ENCODE results near the gene TNFSF8. TPM values are rescaled to one million over a fixed set of nuclear protein-coding genes. Genes with fewer than 3 reads are reported as not detected.

Gene TNFSF8
- total RNA-seq, 4 donors from 2014 or later, result 0.29 to 0.76 TPM; not detected in 2

DNA sequence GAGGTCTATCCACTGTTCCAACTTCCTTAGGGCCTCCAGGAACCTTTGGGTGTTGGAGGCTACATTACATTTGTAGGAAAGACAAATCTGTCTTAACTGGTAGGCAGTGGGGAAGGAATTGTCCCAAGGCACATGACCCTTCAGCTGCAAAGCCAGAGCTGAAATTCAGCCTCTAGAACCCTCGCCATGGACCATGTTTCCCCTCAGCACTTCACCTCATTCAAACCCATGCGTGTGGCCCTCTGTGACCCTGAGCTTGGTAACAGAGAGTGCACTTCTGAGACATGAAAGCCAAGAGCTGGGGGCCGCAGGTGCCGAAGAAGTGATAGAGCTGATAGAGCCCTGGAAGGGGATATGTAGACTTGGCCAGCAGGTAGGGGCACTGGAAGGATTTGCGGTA is 17.2 kb downstream of the TNFSF8 start:
- ATAC-seq, result no peak
- Histone ChIP-seq H3K36me3 (no peaks in the 10 kb centered on the region), H3K9me3 (no peaks in the 10 kb centered on the region), H3K4me1 (no peaks in the 10 kb centered on the region), H3K27ac (no peak overlapping the region), H3K4me3 (no peak overlapping the region), H3K27me3 (no peaks in the 10 kb centered on the region)
- TF ChIP-seq POLR2A (IDR thresholded peaks at IDR 0.05), result no peak
- TF ChIP-seq, protein P1, sequence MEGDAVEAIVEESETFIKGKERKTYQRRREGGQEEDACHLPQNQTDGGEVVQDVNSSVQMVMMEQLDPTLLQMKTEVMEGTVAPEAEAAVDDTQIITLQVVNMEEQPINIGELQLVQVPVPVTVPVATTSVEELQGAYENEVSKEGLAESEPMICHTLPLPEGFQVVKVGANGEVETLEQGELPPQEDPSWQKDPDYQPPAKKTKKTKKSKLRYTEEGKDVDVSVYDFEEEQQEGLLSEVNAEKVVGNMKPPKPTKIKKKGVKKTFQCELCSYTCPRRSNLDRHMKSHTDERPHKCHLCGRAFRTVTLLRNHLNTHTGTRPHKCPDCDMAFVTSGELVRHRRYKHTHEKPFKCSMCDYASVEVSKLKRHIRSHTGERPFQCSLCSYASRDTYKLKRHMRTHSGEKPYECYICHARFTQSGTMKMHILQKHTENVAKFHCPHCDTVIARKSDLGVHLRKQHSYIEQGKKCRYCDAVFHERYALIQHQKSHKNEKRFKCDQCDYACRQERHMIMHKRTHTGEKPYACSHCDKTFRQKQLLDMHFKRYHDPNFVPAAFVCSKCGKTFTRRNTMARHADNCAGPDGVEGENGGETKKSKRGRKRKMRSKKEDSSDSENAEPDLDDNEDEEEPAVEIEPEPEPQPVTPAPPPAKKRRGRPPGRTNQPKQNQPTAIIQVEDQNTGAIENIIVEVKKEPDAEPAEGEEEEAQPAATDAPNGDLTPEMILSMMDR (IDR thresholded peaks at IDR 0.05 in 4 of 5, conservative IDR thresholded peaks at IDR 0.05 in 1 of 5), result no peak
- intact Hi-C loops (cut with DNase I; ENCODE audit: low total_unique reads) (loop anchor here (10.0 kb wide), 1 partner anchor 508 kb away; no protein-coding TSS in a partner anchor), in situ Hi-C loops (cut with MboI; ENCODE audit: low sequenced_read_pairs in 4 of 4) (loop anchor here in 1 of 4 donors (5.0 to 25.0 kb wide), 3 partner anchors 171 to 599 kb away; no protein-coding TSS in a partner anchor)
- DNase-seq, result no peak

DNA sequence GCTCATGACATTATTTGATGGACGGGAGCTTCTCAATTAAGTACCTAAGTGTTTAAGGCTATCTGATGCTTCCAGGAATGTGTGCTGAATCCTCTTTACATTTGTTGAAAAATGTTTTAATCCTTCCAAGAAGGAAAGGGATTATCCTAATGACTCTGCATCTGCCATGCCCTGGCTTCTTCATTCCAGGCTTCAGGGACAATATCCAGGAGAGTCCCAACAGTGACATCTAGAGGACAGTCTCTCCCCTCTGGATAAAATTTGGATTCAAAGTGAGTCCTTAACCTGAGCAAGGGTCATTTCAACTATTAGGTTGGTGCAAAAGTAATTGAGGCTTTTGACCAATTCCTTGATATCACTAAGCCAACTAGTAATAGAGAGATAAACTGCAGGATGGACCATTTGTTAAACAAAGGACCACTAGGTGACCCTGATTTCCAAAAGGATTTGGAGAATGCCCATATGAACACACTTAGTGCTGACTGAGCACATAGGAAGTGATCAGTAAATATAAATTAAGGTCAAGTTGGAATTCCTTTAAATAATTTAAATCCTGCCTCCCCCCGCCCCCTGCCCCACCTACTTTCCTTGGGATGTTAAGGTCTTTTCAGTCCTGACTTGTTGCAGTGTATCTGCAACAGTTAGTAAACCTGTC is 19.1 kb downstream of the TNFSF8 start:
- no peak overlapping the region for H3K27ac ChIP-seq
- no peak overlapping the region for H3K4me3 ChIP-seq
- no peaks in the 10 kb centered on the region for H3K36me3 ChIP-seq
- H3K4me1 ChIP-seq, result no peaks in the 10 kb centered on the region
- ATAC-seq, result no peak
- no peaks in the 10 kb centered on the region for H3K27me3 ChIP-seq
- no peaks in the 10 kb centered on the region for H3K9me3 ChIP-seq
- intact Hi-C loops (cut with DNase I; ENCODE audit: low total_unique reads) (loop anchor here (1.0 to 10.0 kb wide), 2 partner anchors 172 to 506 kb away; no protein-coding TSS in a partner anchor), in situ Hi-C loops (cut with MboI; ENCODE audit: low sequenced_read_pairs in 4 of 4) (loop anchor here in 1 of 4 donors (5.0 to 25.0 kb wide), 3 partner anchors 169 to 601 kb away; no protein-coding TSS in a partner anchor)
- DNase-seq, result no peak
- TF ChIP-seq, protein P1 (IDR thresholded peaks at IDR 0.05 in 4 of 5, conservative IDR thresholded peaks at IDR 0.05 in 1 of 5), result peak in 4 of 5 experiments; percentile 24 to 62 (median 51)
- no peak for TF ChIP-seq POLR2A (IDR thresholded peaks at IDR 0.05)

DNA sequence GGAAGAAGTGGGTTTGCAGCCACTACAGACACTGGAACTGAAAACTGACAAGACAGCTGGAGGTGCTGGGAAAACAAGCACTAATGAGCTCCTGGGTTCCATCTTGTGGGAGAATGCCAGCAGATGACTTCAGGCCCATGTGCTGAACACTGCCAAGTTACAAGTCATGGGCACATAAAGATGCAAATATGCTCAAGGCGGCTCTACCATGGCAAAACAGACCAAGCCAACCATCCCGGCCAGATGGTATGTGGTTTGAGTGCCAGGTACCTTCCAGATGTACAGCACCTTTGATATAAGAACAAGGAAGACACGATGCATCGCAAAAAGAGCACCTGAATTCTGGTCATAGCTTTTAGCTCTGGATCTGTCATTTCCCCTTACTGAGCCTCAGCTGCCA is 19.9 kb downstream of the TNFSF8 start:
- Histone ChIP-seq H3K36me3 (no peaks in the 10 kb centered on the region), H3K27ac (no peak overlapping the region), H3K4me3 (no peak overlapping the region), H3K27me3 (no peaks in the 10 kb centered on the region), H3K4me1 (no peaks in the 10 kb centered on the region), H3K9me3 (no peaks in the 10 kb centered on the region)
- TF ChIP-seq POLR2A (IDR thresholded peaks at IDR 0.05), result no peak
- TF ChIP-seq, protein P1 (IDR thresholded peaks at IDR 0.05 in 4 of 5, conservative IDR thresholded peaks at IDR 0.05 in 1 of 5), result no peak
- DNase-seq (no peak), ATAC-seq (no peak)
- in situ Hi-C loops (cut with MboI; ENCODE audit: low sequenced_read_pairs in 4 of 4) (loop anchor here in 1 of 4 donors (5.0 to 25.0 kb wide), 3 partner anchors 168 to 602 kb away; no protein-coding TSS in a partner anchor), intact Hi-C loops (cut with DNase I; ENCODE audit: low total_unique reads) (loop anchor here (10.0 kb wide), 1 partner anchor 506 kb away; no protein-coding TSS in a partner anchor)

DNA sequence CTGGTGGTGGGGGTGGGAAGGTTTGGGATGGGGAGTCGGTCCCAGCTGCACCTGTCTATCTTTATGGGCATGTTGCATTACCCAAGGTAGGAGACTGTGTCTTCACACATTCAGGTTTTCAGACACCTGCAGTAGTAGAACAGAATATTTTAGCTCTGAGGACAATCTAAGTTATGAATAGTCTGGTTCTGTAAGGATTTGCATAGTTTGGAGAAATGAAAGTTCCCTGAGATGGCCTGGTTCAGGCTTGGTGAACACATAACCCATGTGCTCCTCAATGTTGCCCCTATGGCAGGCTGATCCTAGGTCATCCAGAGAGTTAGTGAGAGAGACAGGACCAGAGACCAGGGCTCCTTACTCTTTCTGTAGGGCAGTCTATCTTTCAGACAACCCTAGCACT is 20.7 kb downstream of the TNFSF8 start:
- intact Hi-C loops (cut with DNase I; ENCODE audit: low total_unique reads) (loop anchor here (10.0 kb wide), 1 partner anchor 505 kb away; no protein-coding TSS in a partner anchor), in situ Hi-C loops (cut with MboI; ENCODE audit: low sequenced_read_pairs in 4 of 4) (loop anchor here in 3 of 4 donors (5.0 to 25.0 kb wide), 5 partner anchors 105 to 603 kb away; no protein-coding TSS in a partner anchor)
- H3K4me3 ChIP-seq, result no peak overlapping the region
- DNase-seq, result no peak
- H3K36me3 ChIP-seq, result no peaks in the 10 kb centered on the region
- TF ChIP-seq, protein P1 (IDR thresholded peaks at IDR 0.05 in 4 of 5, conservative IDR thresholded peaks at IDR 0.05 in 1 of 5), result no peak
- no peak for TF ChIP-seq POLR2A (IDR thresholded peaks at IDR 0.05)
- no peak for ATAC-seq
- no peaks in the 10 kb centered on the region for H3K4me1 ChIP-seq
- H3K27me3 ChIP-seq, result no peaks in the 10 kb centered on the region
- H3K9me3 ChIP-seq, result no peaks in the 10 kb centered on the region
- H3K27ac ChIP-seq, result no peak overlapping the region
